HL-60 (cell line): ENCODE results near the gene ZNF718.

Source experiments
- DNase-seq, 2 experiments: peaks; one replicate each; pipeline ENCODE4 v3.0.0-alpha.2; 2010 to 2020; ENCODE audit warnings: low read depth in 1 of 2, low spot score in 1 of 2
- H3K27ac ChIP-seq: fragments of 250-450 bp; sonication (Bioruptor Pico); replicated peaks from 2 replicates; pipeline ENCODE4 v1.5.1; 2020; ENCODE audit warnings: mild to moderate bottlenecking, moderate library complexity
- H3K27me3 ChIP-seq: fragments of 250-450 bp; sonication (Bioruptor Pico); 2 replicates; pipeline ENCODE4 v1.5.1; 2021; ENCODE audit warnings: mild to moderate bottlenecking, moderate library complexity; ENCODE audit not compliant: insufficient read depth, poor library complexity, severe bottlenecking
- H3K4me3 ChIP-seq: replicated peaks from 2 replicates; pipeline ENCODE4 v1.5.1; 2011; ENCODE audit warnings: mild to moderate bottlenecking, control low read depth, low read length; ENCODE audit not compliant: insufficient read depth
- CTCF ChIP-seq: IDR thresholded peaks from one replicate; pipeline ENCODE4 v1.5.1; 2011; ENCODE audit warnings: low read length, control low read depth, inconsistent platforms; ENCODE audit not compliant: insufficient read depth
- GABPA ChIP-seq: IDR thresholded peaks from 2 replicates; pipeline ENCODE4 v1.6.1; 2012; ENCODE audit warnings: low read depth
- POLR2AphosphoS5 ChIP-seq: IDR thresholded peaks from 2 replicates; pipeline ENCODE4 v1.6.1; 2012; ENCODE audit warnings: low read depth
- REST ChIP-seq: IDR thresholded peaks from 2 replicates; pipeline ENCODE4 v1.6.1; 2012; ENCODE audit warnings: low read depth; ENCODE audit not compliant: insufficient replicate concordance
- SPI1 ChIP-seq: IDR thresholded peaks from 2 replicates; pipeline ENCODE4 v1.6.1; 2012; ENCODE audit warnings: low read depth, mild to moderate bottlenecking, borderline replicate concordance

Gene ZNF718

GRCh38 chr4:125091-125771, 930 bp downstream of the ZNF718 start:
- peak overlapping the region; percentile 69 for H3K4me3 ChIP-seq
- DNase-seq: peak; percentile 34 to 67

GRCh38 chr4:125833-126232, 1.5 kb downstream of the ZNF718 start:
- peak overlapping the region; percentile 95 for H3K27ac ChIP-seq
- peak in 1 of 2 experiments; percentile 14 for DNase-seq
- H3K27me3 ChIP-seq: no peaks in the 10 kb centered on the region
- peak overlapping the region; percentile 69 for H3K4me3 ChIP-seq
- TF ChIP-seq POLR2AphosphoS5 (no peak), SPI1 (no peak), CTCF (no peak), GABPA (no peak), REST (no peak)

More at GRCh38 chr4:125091-125771, 930 bp downstream of the ZNF718 start:
- Histone ChIP-seq H3K27ac (peak overlapping the region; percentile 95), H3K27me3 (no peaks in the 10 kb centered on the region)
- peak; percentile 42; the same call in 1 of the 2 replicates for TF ChIP-seq POLR2AphosphoS5
- TF ChIP-seq SPI1: no peak

- Histone ChIP-seq H3K27ac (no peak overlapping the region), H3K4me3 (no peak overlapping the region), H3K27me3 (no peaks in the 10 kb centered on the region)
- no peak for DNase-seq
- no peak for TF ChIP-seq POLR2AphosphoS5
Measured at GRCh38 chr4:132483-132882, 8.2 kb downstream of the ZNF718 start.

- DNase-seq: peak in 1 of 2 experiments; percentile 34
- H3K4me3 ChIP-seq: no peak overlapping the region
- no peaks in the 10 kb centered on the region for H3K27me3 ChIP-seq
- TF ChIP-seq SPI1 (no peak), REST (no peak), GABPA (no peak), POLR2AphosphoS5 (no peak), CTCF (no peak)
- no peak overlapping the region for H3K27ac ChIP-seq
Measured at GRCh38 chr4:138935-139334, 14.6 kb downstream of the ZNF718 start.

- no peak overlapping the region for H3K4me3 ChIP-seq
- H3K27me3 ChIP-seq: no peaks in the 10 kb centered on the region
- no peak for DNase-seq
- TF ChIP-seq POLR2AphosphoS5: no peak
- no peak for TF ChIP-seq CTCF
- TF ChIP-seq SPI1: no peak
- TF ChIP-seq GABPA: no peak
- TF ChIP-seq REST: no peak
- no peak overlapping the region for H3K27ac ChIP-seq
Measured at GRCh38 chr4:139691-140090, 15.4 kb downstream of the ZNF718 start.
